GM12864 (cell line): ENCODE measurements around the gene ETDC.
"Not testable (repeated sequence)": the region's sequence is repeated elsewhere in the genome, so short reads cannot be mapped to it uniquely, and the experiment has no call there.

ENCODE experiments used
- DNase-seq: peaks from one replicate; pipeline ENCODE4 v3.0.0-alpha.2; 2011; ENCODE audit warnings: low read depth
- H3K4me3 ChIP-seq: 2 replicates; pipeline ENCODE4 v1.5.1; 2011; ENCODE audit warnings: mild to moderate bottlenecking, low read depth, low read length, control low read depth
- CTCF ChIP-seq: IDR thresholded peaks from 2 replicates; pipeline ENCODE4 v1.5.1; 2011; ENCODE audit warnings: low read depth, mild to moderate bottlenecking, moderate library complexity, low read length, control low read depth, inconsistent platforms; ENCODE audit errors: missing control alignments

The ETDC gene

GRCh38 chrX:135309430-135309923 lies at the start of gene ETDC:
TSS of gene ETDC (plus strand) at chrX:135309480. CDS start at chrX:135309480, 0 bp downstream.
- no peak within 1 kb of the TSS for H3K4me3 ChIP-seq
- DNase-seq: no peak
- no peak for TF ChIP-seq CTCF

GRCh38 chrX:135260976-135261375 lies 48.3 kb upstream of the ETDC start:
- DNase-seq, H3K4me3 ChIP-seq: not testable (repeated sequence)

GRCh38 chrX:135263376-135263775 lies 45.9 kb upstream of the ETDC start:
- not testable (repeated sequence) for DNase-seq, H3K4me3 ChIP-seq

GRCh38 chrX:135264206-135264605 lies 45.1 kb upstream of the ETDC start:
- no peak for DNase-seq
- TF ChIP-seq CTCF: no peak
- H3K4me3 ChIP-seq: no peak overlapping the region

- DNase-seq: no peak
- no peak overlapping the region for H3K4me3 ChIP-seq
- no peak for TF ChIP-seq CTCF
Observed at GRCh38 chrX:135273162-135273561, 36.1 kb upstream of the ETDC start.

GRCh38 chrX:135275973-135276372 lies 33.3 kb upstream of the ETDC start:
- no peak for TF ChIP-seq CTCF
- no peak overlapping the region for H3K4me3 ChIP-seq
- DNase-seq: no peak

- no peak overlapping the region for H3K4me3 ChIP-seq
- no peak for TF ChIP-seq CTCF
- no peak for DNase-seq
Observed at GRCh38 chrX:135287266-135287823, 21.9 kb upstream of the ETDC start.

- DNase-seq: peak; percentile 8
- H3K4me3 ChIP-seq: peak overlapping the region; percentile 53
- TF ChIP-seq CTCF: peak; percentile 28
Observed at GRCh38 chrX:135295238-135295943, 13.9 kb upstream of the ETDC start.
